Hematopoietic multipotent progenitor cell treated with erythropoietin and hydrocortisone succinate and interleukin-3 and kit ligand, for 6 days (in vitro differentiated cells): ENCODE results near the gene KIF6.

ENCODE experiments used
- DNase-seq: peaks from one replicate; pipeline ENCODE4 v3.0.0-alpha.2; 2015

KIF6 gene

DNA sequence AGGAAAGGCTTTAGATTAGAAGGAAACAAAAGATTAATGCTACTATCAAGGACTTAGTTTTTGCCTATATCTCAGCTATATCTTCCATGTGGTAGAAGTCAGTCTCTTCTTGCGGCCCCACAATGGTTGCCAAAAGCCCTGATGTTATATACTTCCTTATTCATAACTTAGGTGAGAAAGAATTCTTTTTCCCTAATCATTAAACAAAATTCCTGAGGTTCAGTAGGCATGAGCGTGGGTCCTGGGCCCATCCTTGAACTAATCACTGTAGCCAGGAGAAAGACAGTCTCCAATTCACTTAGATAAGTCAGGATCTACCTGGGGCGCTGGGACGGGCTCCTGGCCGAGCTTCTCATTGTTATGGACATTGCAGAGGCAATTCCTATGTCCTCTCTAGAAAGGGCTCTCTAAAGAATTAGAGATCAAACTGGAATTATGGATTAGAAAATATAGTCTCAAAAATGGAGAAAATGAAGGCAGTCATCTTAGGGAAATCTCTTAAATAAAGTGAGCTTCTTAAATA, 134.3 kb downstream of the KIF6 start:
- no peak for DNase-seq

- DNase-seq, result no peak
Measured at GRCh38 chr6:39587080-39587479, 138.1 kb downstream of the KIF6 start.

DNA sequence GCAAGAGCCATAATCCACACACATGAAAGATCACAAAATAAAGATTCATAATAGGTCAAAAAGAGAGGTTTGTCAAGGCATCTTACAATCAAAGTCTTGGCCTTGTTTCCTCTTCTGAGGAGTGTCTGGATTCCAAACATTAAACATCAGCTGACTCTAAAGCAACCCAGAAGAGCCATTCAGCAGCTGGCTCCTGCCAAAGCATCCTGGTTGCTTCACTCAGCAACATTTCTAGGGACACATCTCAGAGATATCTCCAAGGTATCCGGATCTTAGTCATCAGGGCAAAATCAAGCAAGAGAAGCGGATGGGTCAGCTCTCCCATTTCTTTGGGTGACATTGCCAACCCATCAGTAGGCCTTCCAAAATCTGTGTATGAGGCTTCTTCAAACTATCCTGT, 139.6 kb downstream of the KIF6 start:
- no peak for DNase-seq

- no peak for DNase-seq
Measured at GRCh38 chr6:39577446-39578165, 147.6 kb downstream of the KIF6 start.

- no peak for DNase-seq
Measured at GRCh38 chr6:39576556-39577303, 148.5 kb downstream of the KIF6 start.

DNA sequence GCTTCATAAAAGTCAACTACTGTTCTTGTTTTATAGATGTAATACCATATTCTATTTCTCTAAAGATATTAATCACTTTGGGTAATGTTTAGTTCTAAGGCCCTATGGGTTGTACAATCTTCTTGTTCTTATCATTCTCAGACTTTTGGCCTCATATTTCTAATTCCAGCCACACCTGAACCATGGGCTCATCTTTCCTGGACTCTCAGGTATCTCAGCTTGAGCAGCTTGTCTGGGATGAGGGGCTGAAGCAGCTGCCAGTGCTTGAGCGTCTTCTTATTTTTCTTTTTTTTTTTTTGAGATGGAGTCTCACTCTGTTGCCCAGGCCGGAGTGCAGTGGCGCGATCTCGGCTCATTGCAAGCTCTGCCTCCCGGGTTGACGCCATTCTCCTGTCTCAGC, 150.2 kb downstream of the KIF6 start:
- no peak for DNase-seq

- no peak for DNase-seq
Measured at GRCh38 chr6:39573541-39573940, 151.7 kb downstream of the KIF6 start.

GRCh38 chr6:39572661-39573340, 152.4 kb downstream of the KIF6 start:
- no peak for DNase-seq

- DNase-seq, result no peak
Measured at GRCh38 chr6:39568896-39569295, 156.3 kb downstream of the KIF6 start.

GRCh38 chr6:39567091-39567490, 158.1 kb downstream of the KIF6 start:
- no peak for DNase-seq

- no peak for DNase-seq
Measured at GRCh38 chr6:39566456-39566855, 158.8 kb downstream of the KIF6 start.

GRCh38 chr6:39565956-39566355, 159.3 kb downstream of the KIF6 start:
- DNase-seq, result no peak

DNA sequence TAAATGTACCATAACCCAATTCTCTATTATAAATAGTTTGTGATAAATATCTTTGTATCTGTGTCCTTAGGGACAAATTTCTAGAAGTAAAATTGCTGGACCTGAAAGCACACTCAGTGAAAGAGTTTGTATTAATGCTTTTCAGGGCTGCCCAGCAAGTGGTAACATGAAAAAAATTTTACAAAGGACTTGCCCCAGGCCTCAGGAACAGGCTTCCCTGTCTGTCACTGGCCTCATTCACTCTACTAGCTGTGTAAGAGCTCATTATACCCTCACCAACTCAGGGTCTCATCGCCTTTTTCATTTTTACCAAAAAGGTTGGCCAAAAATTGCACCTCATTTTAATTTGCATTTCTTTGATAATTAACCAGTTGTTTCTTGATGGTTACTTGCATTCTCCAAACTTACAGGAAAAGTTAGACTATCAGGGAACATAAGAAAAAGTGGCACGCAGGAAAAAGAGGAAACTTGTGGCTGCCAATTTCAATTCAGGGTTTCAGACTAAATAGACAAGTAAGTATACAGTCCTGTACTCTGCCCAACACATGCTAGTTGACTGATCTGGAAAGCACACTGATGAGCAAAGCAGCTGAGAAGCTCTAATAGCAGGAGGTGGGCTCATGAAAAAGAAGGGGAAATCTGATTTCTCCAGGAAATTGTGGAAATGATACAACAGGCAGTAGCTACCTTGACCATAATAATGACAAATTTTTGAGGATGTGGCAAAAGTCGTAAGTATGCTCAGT, 161.5 kb downstream of the KIF6 start:
- DNase-seq, result no peak

- DNase-seq, result no peak
Measured at GRCh38 chr6:39561536-39562266, 163.5 kb downstream of the KIF6 start.

DNA sequence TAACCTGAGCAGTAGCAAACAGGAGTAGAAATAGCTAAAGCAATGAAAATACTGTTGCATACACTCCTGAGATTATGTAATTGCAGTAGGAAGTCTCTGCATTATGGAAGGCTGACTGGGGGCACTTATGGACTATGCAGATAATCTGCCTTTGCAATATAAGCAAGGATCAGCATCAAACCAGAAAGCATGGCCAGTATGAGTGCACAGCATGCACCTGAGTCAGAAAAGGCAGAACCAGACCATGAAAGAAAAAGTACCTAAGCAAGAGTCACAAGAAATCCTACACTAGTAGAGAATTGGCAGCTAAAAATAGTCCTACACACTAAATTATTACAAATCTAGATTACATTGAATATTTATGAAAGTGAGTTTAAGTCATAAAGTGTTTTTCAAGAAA, 164.3 kb downstream of the KIF6 start:
- no peak for DNase-seq

- no peak for DNase-seq
Measured at GRCh38 chr6:39558591-39559190, 166.5 kb downstream of the KIF6 start.

GRCh38 chr6:39558079-39558478, 167.1 kb downstream of the KIF6 start:
- no peak for DNase-seq

- no peak for DNase-seq
Measured at GRCh38 chr6:39555136-39555535, 170.1 kb downstream of the KIF6 start.

DNA sequence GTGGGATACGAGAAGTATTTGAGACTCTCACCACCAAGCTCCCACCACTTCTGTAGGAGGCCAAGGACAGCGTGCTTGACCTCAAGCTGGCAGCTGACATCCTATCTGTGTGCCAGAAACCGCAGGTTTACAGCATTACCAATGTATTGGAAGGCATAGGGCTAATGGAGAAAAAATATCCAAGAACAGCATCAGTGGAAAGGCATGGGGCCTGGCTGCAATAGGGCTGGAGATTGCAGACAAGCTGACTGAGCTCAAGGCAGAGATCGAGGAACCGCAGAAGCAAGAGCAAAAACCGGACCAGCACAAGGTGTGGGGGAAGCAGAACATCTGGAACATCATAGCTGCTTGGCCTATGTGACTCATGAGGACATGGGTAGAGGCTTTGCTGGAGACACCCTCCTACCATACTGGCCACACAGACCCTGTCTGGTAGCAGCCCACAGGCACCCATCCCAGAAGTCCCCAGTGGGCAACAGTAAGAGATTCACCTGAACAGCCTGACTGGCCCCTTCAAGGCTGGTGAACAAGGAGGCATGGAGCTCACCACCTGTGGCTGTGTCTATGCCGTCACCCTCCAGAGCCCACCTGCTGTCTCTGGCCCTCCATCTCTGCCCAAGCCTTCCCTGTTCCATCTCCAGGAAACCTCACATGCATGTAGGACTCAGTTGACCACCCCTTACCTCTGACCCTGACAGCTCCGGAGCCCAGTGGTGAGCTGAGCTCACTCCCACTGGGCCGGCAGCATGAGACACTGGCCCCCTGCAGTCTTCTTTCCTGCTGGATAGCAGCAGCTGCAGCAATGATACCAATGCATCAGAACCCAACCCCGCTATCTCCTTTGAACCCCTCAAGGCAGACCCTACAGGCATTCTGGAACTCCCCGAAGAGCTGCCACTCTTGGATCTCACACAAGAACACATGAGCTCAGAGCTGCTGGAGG, 171.1 kb downstream of the KIF6 start:
- DNase-seq, result no peak

GRCh38 chr6:39553029-39553428, 172.2 kb downstream of the KIF6 start:
- DNase-seq, result no peak

- DNase-seq, result no peak
Measured at GRCh38 chr6:39550191-39550590, 175.0 kb downstream of the KIF6 start.
